H1 (cell line): ENCODE measurements around the gene PDGFD. TPM values are rescaled to one million over a fixed set of nuclear protein-coding genes. Genes with fewer than 3 reads are reported as not detected.

ENCODE experiments used
- CBX8 ChIP-seq: fragments of 300-800, 300-1000 bp; sonication (generic); IDR thresholded peaks from 2 replicates; pipeline ENCODE4 v1.7.1; 2016; ENCODE audit warnings: low read depth, low read length, borderline replicate concordance
- CHD2 ChIP-seq: IDR thresholded peaks from 2 replicates; pipeline ENCODE4 v1.6.1; 2012; ENCODE audit warnings: low read length, improper control_type of control experiment
- CHD7 ChIP-seq: fragments of 300-600 bp; sonication (generic); IDR thresholded peaks from 2 replicates; pipeline ENCODE4 v1.7.1; 2012; ENCODE audit warnings: low read length, moderate library complexity, mild to moderate bottlenecking, inconsistent platforms; ENCODE audit not compliant: insufficient replicate concordance
- CTCF ChIP-seq, 3 experiments: IDR thresholded peaks; 1 replicate in 2 of 3; 2 replicates in 1 of 3; pipeline versions ENCODE4 v1.5.1 to v1.6.1; 2011; ENCODE audit warnings: low read length in 3 of 3, mild to moderate bottlenecking in 3 of 3, inconsistent platforms in 2 of 3, low read depth in 1 of 3, moderate library complexity in 1 of 3; ENCODE audit not compliant: insufficient read depth in 1 of 3; ENCODE audit errors: control extremely low read depth in 1 of 3
- HDAC6 ChIP-seq: IDR thresholded peaks from one replicate; pipeline ENCODE4 v1.7.1; 2012; ENCODE audit warnings: low read depth, mild to moderate bottlenecking, inconsistent platforms, low read length, moderate library complexity
- RAD21 ChIP-seq, 2 experiments: IDR thresholded peaks in 1 of 2; conservative IDR thresholded peaks in 1 of 2; 2 replicates each; pipeline ENCODE4 v1.6.1; 2011; ENCODE audit warnings: low read depth in 2 of 2, low read length in 2 of 2, improper control_type of control experiment in 1 of 2, inconsistent platforms in 1 of 2, mild to moderate bottlenecking in 1 of 2, moderate library complexity in 1 of 2
- RXRA ChIP-seq: IDR thresholded peaks from 2 replicates; pipeline ENCODE4 v1.6.1; 2011; ENCODE audit warnings: low read depth, mild to moderate bottlenecking, low read length, moderate library complexity; ENCODE audit not compliant: insufficient read depth
- SIX5 ChIP-seq: IDR thresholded peaks from 2 replicates; pipeline ENCODE4 v1.6.1; 2011; ENCODE audit warnings: mild to moderate bottlenecking, low read depth, low read length
- SP2 ChIP-seq: IDR thresholded peaks from 2 replicates; pipeline ENCODE4 v1.6.1; 2012; ENCODE audit warnings: mild to moderate bottlenecking, low read length, inconsistent platforms
- SP4 ChIP-seq: IDR thresholded peaks from 2 replicates; pipeline ENCODE4 v1.6.1; 2012; ENCODE audit warnings: low read length, inconsistent platforms
- polyA plus RNA-seq, 7 experiments: library from polyadenylated mRNA; depleted of rRNA in 3 of 7; stranded (reverse) in 5 of 7; unstranded in 2 of 7; fragments of >200 nt in 5 of 7; fragments of 200-250 nt in 2 of 7; gene quantifications; 1 replicate in 5 of 7; 2 replicates in 1 of 7; 4 replicates in 1 of 7; pipeline versions ENCODE4 v1.2.1 to v1.2.3, GENCODE V29; 2011 to 2013; ENCODE audit warnings: missing spikeins in 2 of 7, mixed read lengths in 2 of 7
- total RNA-seq: library from RNA; stranded (reverse); fragmentation: NEBNext Ultra II Directional; extraction: Animal tissue kit (Norgen Biotek cat#: 25700); gene quantifications from 2 replicates; pipeline ENCODE4 v1.2.1, GENCODE V29; 2021

PDGFD gene
- total and polyA plus RNA-seq, 2 of the 8 experiments (the other 6 are each of a cell fraction or from before 2014, with no cell fraction given): 1.1 to 3.9 TPM

- TF ChIP-seq CHD7: no peak
- TF ChIP-seq SIX5: no peak
- TF ChIP-seq RXRA: no peak
- TF ChIP-seq SP2: no peak
- no peak for TF ChIP-seq CHD2
- no peak for TF ChIP-seq CTCF (IDR thresholded peaks at IDR 0.05; ENCODE audit: control extremely low read depth in 1 of 3, insufficient read depth in 1 of 3, low read depth in 1 of 3, low read length in 3 of 3)
- no peak for TF ChIP-seq HDAC6
- TF ChIP-seq RAD21 (IDR thresholded peaks at IDR 0.05 in 1 of 2, conservative IDR thresholded peaks at IDR 0.05 in 1 of 2; ENCODE audit: low read depth in 2 of 2, low read length in 2 of 2): no peak
- TF ChIP-seq CBX8: no peak
- TF ChIP-seq SP4: no peak
- TF ChIP-seq, all 59 proteins: peak for 0
Observed at GRCh38 chr11:103949781-103950180, 214.2 kb downstream of the PDGFD start (continued).
